Mammary epithelial cell (primary cell): ENCODE measurements around the gene STXBP1.
"Not testable (repeated sequence)": the region's sequence is repeated elsewhere in the genome, so short reads cannot be mapped to it uniquely, and the experiment has no call there.

Experiments used
- EZH2 ChIP-seq: IDR thresholded peaks from 2 replicates; pipeline ENCODE4 v1.6.1; 2012; ENCODE audit warnings: low read length, inconsistent platforms, borderline replicate concordance
- TF ChIP-seq, protein P1 (sequence below), 2 donors: IDR thresholded peaks in 1 of 2; conservative IDR thresholded peaks in 1 of 2; 2 replicates each; pipeline ENCODE4 v1.5.1; 2011 to 2012; ENCODE audit warnings: inconsistent platforms in 2 of 2, low read length in 2 of 2, mild to moderate bottlenecking in 2 of 2, control low read depth in 1 of 2, low read depth in 1 of 2; ENCODE audit not compliant: insufficient read depth in 1 of 2; ENCODE audit errors: extremely low read depth in 1 of 2

DNA sequence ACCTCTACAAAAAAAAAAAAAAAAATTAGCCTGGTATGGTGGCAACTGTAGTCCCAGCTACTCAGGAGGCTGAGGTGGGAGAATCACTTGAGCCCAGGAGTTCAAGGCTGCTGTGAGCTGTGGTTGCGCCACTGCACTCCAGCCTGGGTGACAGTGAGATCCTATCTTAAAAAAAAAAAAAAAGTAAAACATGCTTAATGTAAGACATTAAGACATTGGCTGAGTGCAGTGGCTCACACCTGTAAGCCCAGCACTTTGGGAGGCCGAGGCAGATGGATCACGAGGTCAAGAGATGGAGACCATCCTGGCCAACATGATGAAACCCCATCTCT lies 27.6 kb upstream of the STXBP1 start:
- TF ChIP-seq, protein P1, sequence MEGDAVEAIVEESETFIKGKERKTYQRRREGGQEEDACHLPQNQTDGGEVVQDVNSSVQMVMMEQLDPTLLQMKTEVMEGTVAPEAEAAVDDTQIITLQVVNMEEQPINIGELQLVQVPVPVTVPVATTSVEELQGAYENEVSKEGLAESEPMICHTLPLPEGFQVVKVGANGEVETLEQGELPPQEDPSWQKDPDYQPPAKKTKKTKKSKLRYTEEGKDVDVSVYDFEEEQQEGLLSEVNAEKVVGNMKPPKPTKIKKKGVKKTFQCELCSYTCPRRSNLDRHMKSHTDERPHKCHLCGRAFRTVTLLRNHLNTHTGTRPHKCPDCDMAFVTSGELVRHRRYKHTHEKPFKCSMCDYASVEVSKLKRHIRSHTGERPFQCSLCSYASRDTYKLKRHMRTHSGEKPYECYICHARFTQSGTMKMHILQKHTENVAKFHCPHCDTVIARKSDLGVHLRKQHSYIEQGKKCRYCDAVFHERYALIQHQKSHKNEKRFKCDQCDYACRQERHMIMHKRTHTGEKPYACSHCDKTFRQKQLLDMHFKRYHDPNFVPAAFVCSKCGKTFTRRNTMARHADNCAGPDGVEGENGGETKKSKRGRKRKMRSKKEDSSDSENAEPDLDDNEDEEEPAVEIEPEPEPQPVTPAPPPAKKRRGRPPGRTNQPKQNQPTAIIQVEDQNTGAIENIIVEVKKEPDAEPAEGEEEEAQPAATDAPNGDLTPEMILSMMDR (conservative IDR thresholded peaks at IDR 0.05 in 1 of 2, IDR thresholded peaks at IDR 0.05 in 1 of 2; ENCODE audit: extremely low read depth in 1 of 2, insufficient read depth in 1 of 2, low read depth in 1 of 2, low read length in 2 of 2): not testable (repeated sequence)
- TF ChIP-seq EZH2: not testable (repeated sequence)
